Embryonic facial prominence (tissue), 1 donor: ENCODE results near the gene GALM.
"Not testable (repeated sequence)": the region's sequence is repeated elsewhere in the genome, so short reads cannot be mapped to it uniquely, and the experiment has no call there.

Experiments
- DNase-seq: peaks from one replicate; pipeline ENCODE4 v3.0.0-alpha.2; 2016; ENCODE audit errors: extremely low spot score

Gene GALM

GRCh38 chr2:38739524-38739923, 73.6 kb downstream of the GALM start:
- no peak for DNase-seq

- DNase-seq: no peak
Measured at GRCh38 chr2:38740851-38741731, 75.2 kb downstream of the GALM start.

- DNase-seq: no peak
Measured at GRCh38 chr2:38742797-38743559, 77.1 kb downstream of the GALM start.

- DNase-seq: no peak
Measured at GRCh38 chr2:38743672-38744398, 77.9 kb downstream of the GALM start.

- DNase-seq: no peak
Measured at GRCh38 chr2:38744399-38744780, 78.5 kb downstream of the GALM start.

- DNase-seq: no peak
Measured at GRCh38 chr2:38745267-38745666, 79.4 kb downstream of the GALM start.

- DNase-seq: no peak
Measured at GRCh38 chr2:38747007-38747424, 81.1 kb downstream of the GALM start.

- no peak for DNase-seq
Measured at GRCh38 chr2:38747819-38748218, 81.9 kb downstream of the GALM start.

- no peak for DNase-seq
Measured at GRCh38 chr2:38748391-38748790, 82.5 kb downstream of the GALM start.

- DNase-seq: no peak
Measured at GRCh38 chr2:38748943-38749804, 83.3 kb downstream of the GALM start.

GRCh38 chr2:38750011-38750890, 84.3 kb downstream of the GALM start:
- DNase-seq: no peak

- DNase-seq: peak; percentile 100
Measured at GRCh38 chr2:38750891-38751595, 85.1 kb downstream of the GALM start, which contains the start of gene SRSF7. Gene SRSF7, minus strand, starts transcription at chr2:38751361. Its CDS starts 105 bp downstream, at chr2:38751256.

- no peak for DNase-seq
Measured at GRCh38 chr2:38751596-38752410, 85.9 kb downstream of the GALM start.

- no peak for DNase-seq
Measured at GRCh38 chr2:38754049-38754448, 88.1 kb downstream of the GALM start.

GRCh38 chr2:38754506-38754905, 88.6 kb downstream of the GALM start:
- DNase-seq: no peak

- not testable (repeated sequence) for DNase-seq
Measured at GRCh38 chr2:38755891-38756290, 90.0 kb downstream of the GALM start.

- no peak for DNase-seq
Measured at GRCh38 chr2:38763228-38763627, 97.3 kb downstream of the GALM start.

- DNase-seq: no peak
Measured at GRCh38 chr2:38763728-38764127, 97.8 kb downstream of the GALM start.

GRCh38 chr2:38765149-38765548, 99.2 kb downstream of the GALM start:
- DNase-seq: no peak
